GM12865 (cell line): Measurements from ENCODE around the gene SERPINA4.
"Not testable (repeated sequence)": the region's sequence is repeated elsewhere in the genome, so short reads cannot be mapped to it uniquely, and the experiment has no call there.

ENCODE experiments used
- DNase-seq: peaks from one replicate; pipeline ENCODE4 v3.0.0; 2010; ENCODE audit warnings: low read depth
- H3K4me3 ChIP-seq: 2 replicates; pipeline ENCODE4 v1.5.1; 2011; ENCODE audit warnings: mild to moderate bottlenecking, low read depth, low read length, control low read depth
- CTCF ChIP-seq: IDR thresholded peaks from 2 replicates; pipeline ENCODE4 v1.5.1; 2011; ENCODE audit warnings: low read length, control low read depth, low read depth, inconsistent platforms; ENCODE audit not compliant: insufficient read depth; ENCODE audit errors: missing control alignments

SERPINA4 gene

GRCh38 chr14:94572637-94573303 is 11.5 kb downstream of the SERPINA4 start:
- no peak for DNase-seq
- no peak for TF ChIP-seq CTCF
- no peak overlapping the region for H3K4me3 ChIP-seq

DNA sequence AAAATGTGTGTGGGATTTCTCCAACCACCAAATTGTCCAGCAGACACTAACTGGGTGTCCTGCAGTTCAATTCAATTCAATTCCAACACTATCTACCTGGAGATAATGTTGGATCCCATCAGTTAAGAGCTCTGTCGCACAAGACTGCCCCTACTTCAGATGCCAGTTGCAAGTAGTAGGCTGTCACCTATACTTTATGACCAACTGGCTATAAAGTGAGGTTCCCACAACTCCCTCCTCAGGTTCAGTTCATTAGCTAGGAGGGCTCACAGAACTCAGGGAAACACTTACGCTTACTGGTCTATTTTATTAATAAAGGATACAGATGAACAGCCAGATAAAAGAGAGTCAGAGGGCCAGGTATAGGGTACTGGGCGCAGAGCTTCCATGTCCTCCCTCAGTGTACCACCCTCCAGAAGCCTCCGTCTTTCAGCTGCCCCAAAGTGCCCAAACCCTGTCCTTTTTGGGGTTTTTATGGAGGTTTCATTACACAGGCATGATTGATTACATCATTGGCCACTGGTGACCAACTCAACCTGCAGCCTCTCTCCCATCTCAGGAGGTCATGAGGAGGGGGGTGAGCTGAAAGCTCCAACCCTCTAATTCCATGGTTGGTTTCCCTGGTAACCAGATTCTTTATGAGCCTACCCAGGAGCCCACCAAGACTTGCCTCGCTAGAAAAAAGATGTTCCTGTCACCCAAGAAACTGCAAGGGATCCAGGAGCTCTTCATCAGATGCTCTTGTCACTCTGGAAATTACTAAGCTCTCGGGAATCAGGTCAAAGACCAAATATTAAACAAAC is 12.4 kb downstream of the SERPINA4 start:
- no peak for DNase-seq
- no peak overlapping the region for H3K4me3 ChIP-seq
- TF ChIP-seq CTCF = no peak

DNA sequence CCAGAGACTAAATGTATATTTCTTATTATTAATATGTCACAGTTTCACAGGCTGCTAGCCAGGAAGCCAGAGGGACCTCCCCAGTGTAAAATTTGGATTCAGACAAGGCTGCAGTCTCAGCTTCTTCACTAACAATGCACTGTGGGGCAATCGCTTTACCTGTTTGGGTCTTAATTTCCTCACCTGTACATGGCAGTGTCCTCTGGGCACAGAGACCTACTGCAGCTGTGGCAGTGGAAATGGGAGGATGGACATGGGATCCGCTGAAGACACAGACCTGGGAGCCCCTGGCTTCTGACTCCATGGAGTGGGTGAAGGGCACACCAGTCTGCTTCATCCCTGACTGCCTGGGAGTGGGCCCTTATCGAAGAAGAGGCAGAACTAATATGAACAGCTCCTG is 13.1 kb downstream of the SERPINA4 start:
- no peak overlapping the region for H3K4me3 ChIP-seq
- no peak for DNase-seq
- no peak for TF ChIP-seq CTCF

GRCh38 chr14:94575730-94576585 is 14.7 kb downstream of the SERPINA4 start:
- no peak for DNase-seq
- no peak for TF ChIP-seq CTCF
- no peak overlapping the region for H3K4me3 ChIP-seq

DNA sequence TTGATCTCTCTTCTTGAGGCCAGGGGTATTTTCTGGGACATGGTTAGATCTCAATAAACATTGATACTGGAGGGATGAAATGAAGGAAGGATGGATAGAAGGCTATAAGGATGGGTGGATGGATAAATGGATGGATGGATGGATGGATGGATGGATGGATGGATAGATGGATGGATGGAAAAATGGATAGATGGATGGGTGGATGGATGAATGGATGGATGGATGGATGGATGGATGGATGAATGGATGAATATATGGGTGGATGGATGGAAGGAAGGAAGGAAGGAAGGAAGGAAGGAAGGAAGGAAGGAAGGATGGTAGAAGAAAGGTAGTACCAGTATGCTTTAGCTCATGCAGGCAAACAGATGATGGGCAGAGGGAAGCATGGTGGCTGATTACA is 16.2 kb downstream of the SERPINA4 start:
- H3K4me3 ChIP-seq, DNase-seq: not testable (repeated sequence)

GRCh38 chr14:94578712-94579111 is 17.5 kb downstream of the SERPINA4 start:
- H3K4me3 ChIP-seq = no peak overlapping the region
- no peak for DNase-seq
- no peak for TF ChIP-seq CTCF
